Measurements from ENCODE around the gene SLC27A1.
"Not testable (repeated sequence)": the region's sequence is repeated elsewhere in the genome, so short reads cannot be mapped to it uniquely, and the experiment has no call there.

Gene SLC27A1

GRCh38 chr19:17510220-17510993 is 40.1 kb downstream of the SLC27A1 start:
- DNase-seq (ENCODE audit: low read depth, low spot score): no peak

GRCh38 chr19:17511724-17512573 is 41.6 kb downstream of the SLC27A1 start:
- DNase-seq (ENCODE audit: low read depth, low spot score): peak; percentile 70

- no peak for DNase-seq (ENCODE audit: low read depth, low spot score)
These were observed 42.2 kb downstream of the SLC27A1 start for GRCh38 chr19:17512574-17512939.

- DNase-seq (ENCODE audit: low read depth, low spot score): no peak
These were observed 45.3 kb downstream of the SLC27A1 start for GRCh38 chr19:17515408-17516149.

GRCh38 chr19:17517898-17518297 is 47.6 kb downstream of the SLC27A1 start:
- DNase-seq (ENCODE audit: low read depth, low spot score): no peak

GRCh38 chr19:17518654-17519053 is 48.3 kb downstream of the SLC27A1 start:
- not testable (repeated sequence) for DNase-seq (ENCODE audit: low read depth, low spot score)

- no peak for DNase-seq (ENCODE audit: low read depth, low spot score)
These were observed 49.6 kb downstream of the SLC27A1 start for GRCh38 chr19:17519967-17520366.

GRCh38 chr19:17520865-17521264 is 50.5 kb downstream of the SLC27A1 start:
- no peak for DNase-seq (ENCODE audit: low read depth, low spot score)

- DNase-seq (ENCODE audit: low read depth, low spot score): no peak
These were observed 52.9 kb downstream of the SLC27A1 start for GRCh38 chr19:17522988-17523872.

- DNase-seq (ENCODE audit: low read depth, low spot score): no peak
These were observed 54.3 kb downstream of the SLC27A1 start for GRCh38 chr19:17524651-17525050.

GRCh38 chr19:17525141-17525540 is 54.8 kb downstream of the SLC27A1 start:
- DNase-seq (ENCODE audit: low read depth, low spot score): no peak

GRCh38 chr19:17526922-17527321 is 56.6 kb downstream of the SLC27A1 start:
- DNase-seq (ENCODE audit: low read depth, low spot score): no peak

GRCh38 chr19:17527326-17527725 is 57.0 kb downstream of the SLC27A1 start:
- no peak for DNase-seq (ENCODE audit: low read depth, low spot score)

- no peak for DNase-seq (ENCODE audit: low read depth, low spot score)
These were observed 58.3 kb downstream of the SLC27A1 start for GRCh38 chr19:17528610-17529009.

- no peak for DNase-seq (ENCODE audit: low read depth, low spot score)
These were observed 59.2 kb downstream of the SLC27A1 start for GRCh38 chr19:17529239-17530158.

- no peak for DNase-seq (ENCODE audit: low read depth, low spot score)
These were observed 60.3 kb downstream of the SLC27A1 start for GRCh38 chr19:17530586-17530985.

- no peak for DNase-seq (ENCODE audit: low read depth, low spot score)
These were observed 61.8 kb downstream of the SLC27A1 start for GRCh38 chr19:17532116-17532515.

- no peak for DNase-seq (ENCODE audit: low read depth, low spot score)
These were observed 62.2 kb downstream of the SLC27A1 start for GRCh38 chr19:17532557-17532956.

- no peak for DNase-seq (ENCODE audit: low read depth, low spot score)
These were observed 64.4 kb downstream of the SLC27A1 start for GRCh38 chr19:17534767-17535166.

- DNase-seq (ENCODE audit: low read depth, low spot score): no peak
These were observed 66.6 kb downstream of the SLC27A1 start for GRCh38 chr19:17536955-17537354.
